HepG2 (cell line): Measurements from ENCODE around the gene C14orf93. TPM values are rescaled to one million over a fixed set of nuclear protein-coding genes. Genes with fewer than 3 reads are reported as not detected.

Source experiments
- DNMT3B ChIP-seq: conservative IDR thresholded peaks from 2 replicates; pipeline ENCODE4 v1.6.1; 2016; ENCODE audit warnings: missing biosample characterization, control low read depth
- ELK4 ChIP-seq: sonication (generic); formaldehyde crosslinking; IDR thresholded peaks from 2 replicates; pipeline ENCODE4 v1.9.0; 2021; ENCODE audit warnings: missing genetic modification reagents, borderline replicate concordance
- ESRRA ChIP-seq: sonication (generic); formaldehyde crosslinking; IDR thresholded peaks from 2 replicates; pipeline ENCODE4 v1.5.1; 2020; ENCODE audit warnings: mild to moderate bottlenecking, low read depth, missing genetic modification reagents
- KLF11 ChIP-seq: IDR thresholded peaks from 2 replicates; pipeline ENCODE4 v1.6.1; 2016; ENCODE audit warnings: missing compliant biosample characterization
- MEF2D ChIP-seq: sonication (generic); formaldehyde crosslinking; IDR thresholded peaks from 2 replicates; pipeline ENCODE4 v1.5.1; 2020; ENCODE audit warnings: mild to moderate bottlenecking, missing genetic modification reagents
- NFATC3 ChIP-seq: sonication (generic); formaldehyde crosslinking; IDR thresholded peaks from 2 replicates; pipeline ENCODE4 v1.5.1; 2020; ENCODE audit warnings: mild to moderate bottlenecking, missing genetic modification reagents
- RORA ChIP-seq: sonication (generic); formaldehyde crosslinking; IDR thresholded peaks from 2 replicates; pipeline ENCODE4 v1.5.0; 2020; ENCODE audit warnings: mild to moderate bottlenecking, missing genetic modification reagents, moderate library complexity
- ZNF276 ChIP-seq: sonication (generic); formaldehyde crosslinking; IDR thresholded peaks from 2 replicates; pipeline ENCODE4 v1.4.0; 2020; ENCODE audit warnings: mild to moderate bottlenecking, low read depth, missing genetic modification reagents
- ZNF333 ChIP-seq: sonication (generic); formaldehyde crosslinking; IDR thresholded peaks from 2 replicates; pipeline ENCODE4 v1.4.0; 2020; ENCODE audit warnings: mild to moderate bottlenecking, missing genetic modification reagents, borderline replicate concordance
- ZNF335 ChIP-seq: sonication (generic); formaldehyde crosslinking; IDR thresholded peaks from 2 replicates; pipeline ENCODE4 v1.4.0; 2020; ENCODE audit warnings: missing genetic modification reagents
- ZNF383 ChIP-seq: sonication (generic); formaldehyde crosslinking; IDR thresholded peaks from 2 replicates; pipeline ENCODE4 v1.4.0; 2020; ENCODE audit warnings: missing genetic modification reagents, mild to moderate bottlenecking, borderline replicate concordance
- ZNF549 ChIP-seq: sonication (generic); formaldehyde crosslinking; IDR thresholded peaks from 2 replicates; pipeline ENCODE4 v1.5.0; 2020; ENCODE audit warnings: missing genetic modification reagents
- ZNF574 ChIP-seq: sonication (generic); formaldehyde crosslinking; IDR thresholded peaks from 2 replicates; pipeline ENCODE4 v1.4.0; 2020; ENCODE audit warnings: missing genetic modification reagents
- ZNF607 ChIP-seq: sonication (generic); formaldehyde crosslinking; IDR thresholded peaks from 2 replicates; pipeline ENCODE4 v1.5.1; 2020; ENCODE audit warnings: missing genetic modification reagents, mild to moderate bottlenecking, borderline replicate concordance
- ZNF660 ChIP-seq: sonication (generic); formaldehyde crosslinking; IDR thresholded peaks from 2 replicates; pipeline ENCODE4 v1.5.1; 2020; ENCODE audit warnings: mild to moderate bottlenecking, low read depth, missing genetic modification reagents, borderline replicate concordance
- ZNF687 ChIP-seq: sonication (generic); formaldehyde crosslinking; IDR thresholded peaks from 2 replicates; pipeline ENCODE4 v1.5.1; 2020; ENCODE audit warnings: mild to moderate bottlenecking, missing genetic modification reagents, moderate library complexity
- ZSCAN22 ChIP-seq: sonication (generic); formaldehyde crosslinking; IDR thresholded peaks from 2 replicates; pipeline ENCODE4 v1.4.0; 2020; ENCODE audit warnings: mild to moderate bottlenecking, missing genetic modification reagents
- polyA plus RNA-seq, 8 experiments: library from polyadenylated mRNA; depleted of rRNA in 3 of 8; stranded (reverse) in 7 of 8; unstranded in 1 of 8; fragments of >200 nt; fragmentation: Illumina TruSeq in 4 of 8; extraction: Trizol in 4 of 8; gene quantifications; 2 replicates each; pipeline versions ENCODE4 v1.2.1 to v1.2.3, GENCODE V29; 2011 to 2016; ENCODE audit warnings: low read depth in 4 of 8, missing spikeins in 1 of 8, mixed read lengths in 1 of 8; ENCODE audit not compliant: insufficient read depth in 1 of 8
- total RNA-seq, 5 experiments: library from RNA; depleted of rRNA; stranded (reverse); fragments of >200 nt; fragmentation: Illumina TruSeq; extraction: Trizol; gene quantifications; 2 replicates each; pipeline ENCODE4 v1.2.3, GENCODE V29; 2016; ENCODE audit warnings: low read depth in 1 of 5

The C14orf93 gene
- total and polyA plus RNA-seq, 2 of the 13 experiments (the other 11 are each of a cell fraction or from before 2014, with no cell fraction given), result 11.4 to 22.5 TPM

GRCh38 chr14:22973217-22974032 is 36.5 kb downstream of the C14orf93 start (continued):
- TF ChIP-seq ZNF660 (CRISPR knock-in tag), result no peak
- no peak for TF ChIP-seq KLF11 (CRISPR knock-in tag)
- no peak for TF ChIP-seq ZNF607 (CRISPR knock-in tag)
- no peak for TF ChIP-seq ZNF333 (CRISPR knock-in tag)
- no peak for TF ChIP-seq ZNF383 (CRISPR knock-in tag)
- TF ChIP-seq MEF2D, result peak; percentile 56; the same call in 1 of the 2 replicates
- 0 out of 2 replicates have a peak, but pooled peaks have one; percentile 18 for TF ChIP-seq ZNF335 (CRISPR knock-in tag)
- peak; percentile 67 for TF ChIP-seq ZNF687 (CRISPR knock-in tag)
- no peak for TF ChIP-seq ELK4 (CRISPR knock-in tag)
- no peak for TF ChIP-seq ESRRA
- TF ChIP-seq ZNF276 (CRISPR knock-in tag), result peak; percentile 57; the same call in 1 of the 2 replicates
- TF ChIP-seq NFATC3 (CRISPR knock-in tag), result no peak
- TF ChIP-seq RORA (CRISPR knock-in tag), result no peak
- TF ChIP-seq ZNF549 (CRISPR knock-in tag), result no peak
- no peak for TF ChIP-seq ZSCAN22
- TF ChIP-seq ZNF574, result no peak
- peak; percentile 80; the same call in 1 of the 2 replicates for TF ChIP-seq DNMT3B (CRISPR knock-in tag)
